Lower leg skin (tissue), 4 donors: Measurements from ENCODE around the gene MLH3. TPM values are rescaled to one million over a fixed set of nuclear protein-coding genes. Genes with fewer than 3 reads are reported as not detected.
"Not testable (repeated sequence)": the region's sequence is repeated elsewhere in the genome, so short reads cannot be mapped to it uniquely, and the experiment has no call there.

ENCODE experiments used
- DNase-seq, 2 donors: peaks; one replicate each; pipeline ENCODE4 v3.0.0-alpha.2; 2019; ENCODE audit warnings: low spot score in 2 of 2
- H3K4me3 ChIP-seq: fragments of 200-600 bp; sonication (generic); 2 replicates; pipeline ENCODE4 v1.5.1; 2017; ENCODE audit warnings: mild to moderate bottlenecking, low read depth; ENCODE audit not compliant: poor library complexity, severe bottlenecking
- POLR2A ChIP-seq, 2 donors: fragments of 450-650 bp; IDR thresholded peaks; one replicate each; pipeline ENCODE4 v1.6.1; 2016 to 2017; ENCODE audit warnings: antibody characterized with exemption in 2 of 2, mild to moderate bottlenecking in 1 of 2, moderate library complexity in 1 of 2
- WGBS, 2 donors: methylation state at CpG; one replicate each; pipeline ENCODE4 v1.1.5; 2018; 5-methylcytosine and 5-hydroxymethylcytosine counted together
- intact Hi-C: fragments of 100-400 bp; cut with DNase I; formaldehyde crosslinking; loops from one replicate; pipeline ENCODE4 v1.15.0; 2023; ENCODE audit warnings: low total_unique reads
- total RNA-seq, 4 donors: library from RNA; depleted of rRNA; stranded (reverse); fragments of >200 nt; gene quantifications; one replicate each; pipeline ENCODE4 v1.1.0, GENCODE V29; 2016
- TF ChIP-seq, protein P1 (sequence below), 3 donors: fragments of 450-650 bp; IDR thresholded peaks; one replicate each; pipeline ENCODE4 v1.5.1; 2016; ENCODE audit warnings: antibody characterized with exemption in 3 of 3, mild to moderate bottlenecking in 3 of 3, moderate library complexity in 2 of 3

The MLH3 gene
- total RNA-seq, 4 donors from 2014 or later = 16.9 to 20.9 (median 19.5) TPM

DNA sequence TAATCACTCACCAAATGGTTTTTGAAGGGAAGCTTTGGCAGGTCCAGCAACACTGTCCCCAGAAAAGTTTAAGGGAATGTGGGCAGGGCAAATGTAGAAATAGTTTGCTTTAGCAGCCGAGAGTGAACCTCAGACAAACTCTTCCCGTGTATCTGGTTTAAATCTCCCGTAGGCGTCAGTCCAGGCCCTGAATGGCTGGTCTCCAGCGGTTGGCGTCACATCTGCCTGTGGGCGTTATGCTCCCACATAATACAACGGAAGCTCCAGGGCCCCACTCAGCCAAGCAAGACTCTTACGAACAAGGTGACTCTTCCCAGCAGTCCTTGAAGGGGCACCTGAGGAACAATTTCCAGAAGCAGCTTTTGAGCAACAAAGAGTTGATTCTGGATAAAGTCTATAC, 19.1 kb upstream of the MLH3 start:
- TF ChIP-seq, protein P1, sequence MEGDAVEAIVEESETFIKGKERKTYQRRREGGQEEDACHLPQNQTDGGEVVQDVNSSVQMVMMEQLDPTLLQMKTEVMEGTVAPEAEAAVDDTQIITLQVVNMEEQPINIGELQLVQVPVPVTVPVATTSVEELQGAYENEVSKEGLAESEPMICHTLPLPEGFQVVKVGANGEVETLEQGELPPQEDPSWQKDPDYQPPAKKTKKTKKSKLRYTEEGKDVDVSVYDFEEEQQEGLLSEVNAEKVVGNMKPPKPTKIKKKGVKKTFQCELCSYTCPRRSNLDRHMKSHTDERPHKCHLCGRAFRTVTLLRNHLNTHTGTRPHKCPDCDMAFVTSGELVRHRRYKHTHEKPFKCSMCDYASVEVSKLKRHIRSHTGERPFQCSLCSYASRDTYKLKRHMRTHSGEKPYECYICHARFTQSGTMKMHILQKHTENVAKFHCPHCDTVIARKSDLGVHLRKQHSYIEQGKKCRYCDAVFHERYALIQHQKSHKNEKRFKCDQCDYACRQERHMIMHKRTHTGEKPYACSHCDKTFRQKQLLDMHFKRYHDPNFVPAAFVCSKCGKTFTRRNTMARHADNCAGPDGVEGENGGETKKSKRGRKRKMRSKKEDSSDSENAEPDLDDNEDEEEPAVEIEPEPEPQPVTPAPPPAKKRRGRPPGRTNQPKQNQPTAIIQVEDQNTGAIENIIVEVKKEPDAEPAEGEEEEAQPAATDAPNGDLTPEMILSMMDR (IDR thresholded peaks at IDR 0.05) = no peak
- TF ChIP-seq POLR2A (IDR thresholded peaks at IDR 0.05) = no peak
- WGBS, 2 donors = 3 to 29% methylated on average over 9 of the region's 9 CpGs
- peak in 1 of 2 donors; percentile 93 for DNase-seq
- intact Hi-C loops = no loop called here
- no peak overlapping the region for H3K4me3 ChIP-seq

DNA sequence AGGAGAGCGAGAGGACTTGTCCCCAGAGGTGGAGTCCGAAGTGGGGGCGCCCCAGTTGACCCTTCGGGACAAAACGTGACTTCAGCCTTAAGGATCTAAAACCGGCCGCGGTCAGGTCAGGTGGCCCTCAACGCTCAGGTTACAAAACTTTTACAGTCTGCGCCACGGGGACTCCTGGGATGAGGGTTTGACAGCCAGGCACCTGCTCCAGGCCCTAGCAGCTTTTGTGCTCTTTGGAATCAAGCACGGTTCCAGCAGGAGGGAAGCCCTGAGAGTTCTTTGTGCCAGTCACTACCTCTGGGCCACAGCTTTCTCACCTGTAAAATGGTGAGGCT, 18.5 kb upstream of the MLH3 start:
- intact Hi-C loops = no loop called here
- H3K4me3 ChIP-seq = no peak overlapping the region
- DNase-seq = no peak
- 11 to 19% methylated on average over 5 to 12 of the region's 12 CpGs for WGBS, 2 donors
- TF ChIP-seq, protein P1 (IDR thresholded peaks at IDR 0.05) = no peak

DNA sequence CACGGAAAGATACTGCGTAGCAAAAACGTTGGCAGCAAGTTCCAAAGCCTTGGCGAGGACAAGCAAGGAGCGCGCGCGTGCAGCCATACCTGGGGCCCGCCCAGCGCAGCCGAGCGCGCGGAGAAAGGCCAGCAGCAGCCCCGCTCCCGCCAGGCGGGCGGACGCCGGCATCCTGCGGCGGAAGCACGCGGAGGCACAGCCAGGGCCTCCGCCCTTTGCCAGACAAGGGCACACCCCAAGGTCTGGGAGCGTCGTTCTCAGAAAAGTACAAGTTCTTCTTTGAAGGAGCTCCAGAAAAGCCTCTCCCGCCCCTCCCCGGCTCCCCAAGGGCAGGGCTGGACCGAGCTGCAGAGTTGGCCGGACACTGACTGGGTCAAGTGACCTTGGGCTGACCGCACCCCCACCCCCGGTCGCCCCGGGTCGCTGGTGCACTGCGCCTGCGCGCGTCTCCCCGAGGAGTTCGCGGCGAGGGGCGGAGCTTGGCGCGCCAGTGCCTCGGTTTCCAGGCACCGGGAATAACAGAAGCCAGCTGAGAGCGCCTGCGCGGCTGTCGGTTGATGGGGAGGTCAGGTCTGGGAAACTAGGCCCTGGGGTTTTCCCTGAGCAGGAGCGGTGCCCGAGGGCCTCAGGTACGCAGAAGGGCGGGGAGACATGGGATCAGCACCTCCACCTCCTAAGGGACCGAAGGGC, 18.0 kb upstream of the MLH3 start, which contains the start of gene ZC2HC1C:
Gene ZC2HC1C (plus strand): TSS at position 521 of the 690 bp plus-strand sequence. CDS start 933 bp downstream, outside the sequence.
- no peak within 1 kb of the TSS for H3K4me3 ChIP-seq
- DNase-seq = peak; percentile 95 to 99
- 1 to 3% methylated on average over 36 to 51 of the region's 58 CpGs for WGBS, 2 donors
- intact Hi-C loops = no loop called here
- TF ChIP-seq, protein P1 (IDR thresholded peaks at IDR 0.05) = no peak
- TF ChIP-seq POLR2A (IDR thresholded peaks at IDR 0.05) = no peak

DNA sequence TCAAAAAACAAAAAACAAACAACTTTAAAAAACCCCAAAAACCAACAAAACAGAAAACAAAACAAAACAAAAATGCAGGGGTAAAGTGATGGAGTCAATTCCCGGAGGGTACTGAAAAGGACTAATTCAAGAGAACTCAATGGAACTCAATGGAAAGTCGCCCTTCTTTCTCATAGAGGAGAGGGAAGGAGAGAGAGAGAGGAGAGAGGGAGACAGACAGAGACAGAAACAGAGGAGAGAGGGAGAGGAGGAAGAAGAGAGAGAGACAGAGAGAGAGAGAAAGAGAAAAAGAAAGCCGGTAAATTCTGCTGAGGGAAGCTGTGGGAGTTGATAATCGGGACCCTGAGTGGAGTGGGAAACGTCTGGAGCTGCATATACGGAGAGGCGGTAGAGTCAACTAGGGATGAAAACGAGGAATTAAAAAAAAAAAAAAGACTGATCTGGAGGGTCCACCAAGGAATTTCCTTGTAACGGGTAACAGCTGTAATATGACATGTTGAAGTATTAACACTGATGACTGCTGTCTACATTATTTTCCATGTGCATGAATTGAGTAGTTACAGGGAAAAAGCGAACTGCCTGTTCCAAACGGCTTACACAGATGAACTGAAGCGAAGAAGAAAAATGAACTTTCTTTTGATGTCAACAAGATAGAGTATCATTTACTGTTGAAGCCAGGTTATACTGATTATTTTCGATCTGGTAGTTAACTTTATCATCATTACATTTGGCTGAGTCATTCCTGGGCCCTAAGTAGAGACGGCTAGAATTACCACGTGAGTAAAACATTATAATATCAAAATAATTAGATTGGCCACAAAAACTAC, 17.2 kb upstream of the MLH3 start:
- H3K4me3 ChIP-seq = no peak overlapping the region
- TF ChIP-seq, protein P1 (IDR thresholded peaks at IDR 0.05) = no peak
- no peak for TF ChIP-seq POLR2A (IDR thresholded peaks at IDR 0.05)
- intact Hi-C loops = no loop called here
- 16 to 18% methylated on average over 15 of the region's 15 CpGs for WGBS, 2 donors
- no peak for DNase-seq

DNA sequence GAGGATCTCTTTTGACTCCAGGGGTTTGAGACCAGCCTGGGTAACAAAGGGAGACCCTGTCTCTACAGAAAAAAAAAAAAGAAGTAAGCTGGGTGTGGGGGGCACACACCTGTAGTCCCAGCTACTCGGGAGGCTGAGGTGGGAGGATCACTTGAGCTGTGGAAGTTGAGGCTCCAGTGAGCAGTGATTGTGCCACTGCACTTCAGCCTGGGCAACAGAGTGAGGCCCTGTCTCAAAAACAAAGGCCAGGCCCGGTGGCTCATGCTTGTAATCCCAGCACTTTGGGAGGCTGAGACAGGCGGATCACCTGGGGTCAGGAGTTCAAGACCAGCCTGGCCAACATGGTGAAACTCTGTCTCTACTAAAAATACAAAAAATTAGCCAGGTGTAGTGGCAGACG, 16.5 kb upstream of the MLH3 start:
- DNase-seq, intact Hi-C loops, H3K4me3 ChIP-seq: not testable (repeated sequence)
- WGBS, 2 donors = 90 to 96% methylated on average over 4 of the region's 4 CpGs

DNA sequence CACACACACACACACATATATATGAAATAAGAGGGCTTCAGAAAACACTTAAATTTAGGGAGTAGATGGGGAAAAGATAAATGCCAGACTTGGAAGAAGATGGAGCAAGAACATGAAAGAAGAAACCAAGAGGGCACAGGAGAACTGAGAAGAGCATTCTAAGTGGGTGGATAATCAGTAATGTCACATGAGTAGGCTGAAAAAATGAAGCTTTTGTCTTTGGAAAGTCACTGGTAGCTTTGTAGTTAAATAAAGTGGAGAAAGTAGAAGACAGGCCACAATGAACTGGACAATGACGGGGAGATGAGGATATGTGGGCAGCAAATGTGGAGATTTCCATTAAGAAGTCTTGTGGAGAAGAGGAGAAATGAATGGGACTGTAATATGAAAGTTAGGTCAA, 15.9 kb upstream of the MLH3 start:
- no peak overlapping the region for H3K4me3 ChIP-seq
- DNase-seq = no peak
- WGBS, 2 donors = 88 to 97% methylated on average over 1 of the region's 1 CpG
- TF ChIP-seq, protein P1 (IDR thresholded peaks at IDR 0.05) = no peak
- no peak for TF ChIP-seq POLR2A (IDR thresholded peaks at IDR 0.05)
- intact Hi-C loops = no loop called here
